Esophagus (tissue), 2 donors: Measurements from ENCODE around the gene CLOCK. TPM values are rescaled to one million over a fixed set of nuclear protein-coding genes. Genes with fewer than 3 reads are reported as not detected.
A peak's percentile ranks its signal among the peaks of the same experiment; 100 is the strongest.
"Not testable (repeated sequence)": the region's sequence is repeated elsewhere in the genome, so short reads cannot be mapped to it uniquely, and the experiment has no call there.

ENCODE experiments used
- H3K27ac ChIP-seq, 2 donors: one replicate each; pipeline ENCODE4 v1.5.1; 2013; ENCODE audit warnings: low read depth in 2 of 2, mild to moderate bottlenecking in 2 of 2, inconsistent platforms in 1 of 2, low read length in 1 of 2, moderate library complexity in 1 of 2
- H3K27me3 ChIP-seq, 2 donors: one replicate each; pipeline ENCODE4 v1.6.1; 2013; ENCODE audit warnings: low read length in 2 of 2, control low read depth in 1 of 2, mild to moderate bottlenecking in 1 of 2; ENCODE audit not compliant: insufficient read depth in 2 of 2, control insufficient read depth in 1 of 2
- H3K36me3 ChIP-seq, 2 donors: one replicate each; pipeline ENCODE4 v1.6.1; 2013; ENCODE audit warnings: low read length in 1 of 2; ENCODE audit not compliant: control insufficient read depth in 2 of 2, insufficient read depth in 2 of 2
- H3K4me1 ChIP-seq, 2 donors: one replicate each; pipeline ENCODE4 v1.6.1; 2013; ENCODE audit warnings: low read length in 1 of 2; ENCODE audit not compliant: control insufficient read depth in 2 of 2, insufficient read depth in 2 of 2
- H3K4me3 ChIP-seq, 2 donors: one replicate each; pipeline ENCODE4 v1.5.1; 2013; ENCODE audit warnings: low read length in 2 of 2, mild to moderate bottlenecking in 2 of 2, low read depth in 1 of 2, moderate library complexity in 1 of 2
- H3K9me3 ChIP-seq, 2 donors: one replicate each; pipeline ENCODE4 v1.6.1; 2013; ENCODE audit warnings: mild to moderate bottlenecking in 2 of 2, low read depth in 1 of 2, low read length in 1 of 2, moderate library complexity in 1 of 2; ENCODE audit not compliant: control insufficient read depth in 2 of 2, insufficient read depth in 1 of 2
- WGBS, 2 donors: extraction: QIAGEN DNeasy Blood & Tissue Kit; methylation state at CpG; one replicate each; pipeline ENCODE4 v1.1.7; 2013; 5-methylcytosine and 5-hydroxymethylcytosine counted together
- polyA plus RNA-seq, 2 donors: library from polyadenylated mRNA; stranded (reverse); fragments of 200-250 nt; gene quantifications; one replicate each; pipeline ENCODE4 v1.2.3, GENCODE V29; 2013
- donor health status: healthy with polysubstance abuse.
- donor health status: Bipolar disorder and iron deficiency.

The CLOCK gene
- polyA plus RNA-seq, 2 donors = 8.0 to 8.3 TPM

- WGBS, 2 donors = 94 to 98% methylated on average over 1 of the region's 1 CpG
- H3K27ac ChIP-seq = no peak overlapping the region
- H3K36me3 ChIP-seq = no peaks in the 10 kb centered on the region
- H3K4me3 ChIP-seq = no peak overlapping the region
- H3K9me3 ChIP-seq = no peaks in the 10 kb centered on the region
- H3K4me1 ChIP-seq = no peaks in the 10 kb centered on the region
- no peaks in the 10 kb centered on the region for H3K27me3 ChIP-seq
Measured at GRCh38 chr4:55561889-55562288, 15.2 kb upstream of the CLOCK start.

- no peaks in the 10 kb centered on the region for H3K36me3 ChIP-seq
- H3K4me1 ChIP-seq = no peaks in the 10 kb centered on the region
- 75 to 86% methylated on average over 3 of the region's 3 CpGs for WGBS, 2 donors
Measured at GRCh38 chr4:55560096-55560495, 13.4 kb upstream of the CLOCK start.

GRCh38 chr4:55554453-55555030 lies 7.8 kb upstream of the CLOCK start:
- Histone ChIP-seq H3K4me1 (no peaks in the 10 kb centered on the region), H3K4me3 (no peak overlapping the region)
- 40 to 55% methylated on average over 2 of the region's 2 CpGs for WGBS, 2 donors

More at GRCh38 chr4:55560096-55560495, 13.4 kb upstream of the CLOCK start:
- no peak overlapping the region for H3K4me3 ChIP-seq
- no peaks in the 10 kb centered on the region for H3K27me3 ChIP-seq
- H3K27ac ChIP-seq = no peak overlapping the region
- H3K9me3 ChIP-seq = no peaks in the 10 kb centered on the region

GRCh38 chr4:55553441-55554201 lies 6.9 kb upstream of the CLOCK start:
- no peaks in the 10 kb centered on the region for H3K4me1 ChIP-seq
- H3K36me3 ChIP-seq = no peaks in the 10 kb centered on the region
- no peaks in the 10 kb centered on the region for H3K9me3 ChIP-seq
- no peak overlapping the region for H3K27ac ChIP-seq
- H3K4me3 ChIP-seq = no peak overlapping the region
- WGBS, 2 donors = 58 to 64% methylated on average over 10 of the region's 10 CpGs
- H3K27me3 ChIP-seq = no peaks in the 10 kb centered on the region

More at GRCh38 chr4:55554453-55555030, 7.8 kb upstream of the CLOCK start:
- no peaks in the 10 kb centered on the region for H3K27me3 ChIP-seq
- no peaks in the 10 kb centered on the region for H3K36me3 ChIP-seq
- H3K9me3 ChIP-seq = no peaks in the 10 kb centered on the region
- no peak overlapping the region for H3K27ac ChIP-seq

- H3K36me3 ChIP-seq, H3K4me3 ChIP-seq, H3K9me3 ChIP-seq, H3K4me1 ChIP-seq, H3K27me3 ChIP-seq, H3K27ac ChIP-seq: not testable (repeated sequence)
- WGBS, 2 donors = 86 to 94% methylated on average over 6 of the region's 6 CpGs
Measured at GRCh38 chr4:55551964-55552363, 5.3 kb upstream of the CLOCK start.

- Histone ChIP-seq H3K9me3 (no peaks in the 10 kb centered on the region), H3K4me1 (no peaks in the 10 kb centered on the region), H3K4me3 (no peak overlapping the region), H3K36me3 (no peaks in the 10 kb centered on the region), H3K27ac (no peak overlapping the region), H3K27me3 (no peaks in the 10 kb centered on the region)
- WGBS, 2 donors = 44 to 51% methylated on average over 2 of the region's 2 CpGs
Measured at GRCh38 chr4:55549888-55550287, 3.2 kb upstream of the CLOCK start.

- no peak overlapping the region for H3K27ac ChIP-seq
- no peaks in the 10 kb centered on the region for H3K36me3 ChIP-seq
- H3K27me3 ChIP-seq = no peaks in the 10 kb centered on the region
- no peaks in the 10 kb centered on the region for H3K4me1 ChIP-seq
- no peaks in the 10 kb centered on the region for H3K9me3 ChIP-seq
- H3K4me3 ChIP-seq = no peak overlapping the region
- 82 to 83% methylated on average over 4 of the region's 4 CpGs for WGBS, 2 donors
Measured at GRCh38 chr4:55547918-55548317, 1.2 kb upstream of the CLOCK start.

- 2 to 5% methylated on average over 10 of the region's 10 CpGs for WGBS, 2 donors
- H3K4me1 ChIP-seq = no peaks in the 10 kb centered on the region
- H3K27me3 ChIP-seq = no peaks in the 10 kb centered on the region
Measured at GRCh38 chr4:55547466-55547770, 709 bp upstream of the CLOCK start.

GRCh38 chr4:55546506-55546755 lies 278 bp downstream of the CLOCK start:
- Histone ChIP-seq H3K4me3 (peak overlapping the region; percentile 77 to 85), H3K27me3 (no peaks in the 10 kb centered on the region), H3K36me3 (no peaks in the 10 kb centered on the region), H3K4me1 (no peaks in the 10 kb centered on the region), H3K9me3 (no peaks in the 10 kb centered on the region), H3K27ac (peak overlapping the region; percentile 96 to 100)
- WGBS, 2 donors = 0 to 5% methylated on average over 4 to 16 of the region's 16 CpGs

More at GRCh38 chr4:55547466-55547770, 709 bp upstream of the CLOCK start:
- H3K27ac ChIP-seq = peak overlapping the region; percentile 96 to 100
- peak overlapping the region; percentile 77 to 85 for H3K4me3 ChIP-seq
- H3K36me3 ChIP-seq = no peaks in the 10 kb centered on the region
- H3K9me3 ChIP-seq = no peaks in the 10 kb centered on the region
